ENCODE results near the gene TMEM205. TPM values are rescaled to one million over a fixed set of nuclear protein-coding genes. Genes with fewer than 3 reads are reported as not detected.

The TMEM205 gene
- total and polyA plus RNA-seq, 2 of the 13 experiments (the other 11 are each of a cell fraction or from before 2014, with no cell fraction given) = 45.5 to 98.7 TPM

- TF ChIP-seq ZFP36L1 (CRISPR knock-in tag; IDR thresholded peaks at IDR 0.05) = no peak
- TF ChIP-seq ZIK1 (CRISPR knock-in tag; IDR thresholded peaks at IDR 0.05; ENCODE audit: borderline replicate concordance, low read depth) = no peak
- TF ChIP-seq MBNL3 (CRISPR knock-in tag; conservative IDR thresholded peaks at IDR 0.05) = no peak
- TF ChIP-seq XBP1 (CRISPR knock-in tag; IDR thresholded peaks at IDR 0.05) = no peak
- TF ChIP-seq NFATC3 (CRISPR knock-in tag; IDR thresholded peaks at IDR 0.05) = no peak
- no peak for TF ChIP-seq ZNF674 (CRISPR knock-in tag; IDR thresholded peaks at IDR 0.05; ENCODE audit: low read depth)
- 0 out of 2 replicates have a peak, but pooled peaks have one; percentile 26 for TF ChIP-seq ZMAT3 (CRISPR knock-in tag; conservative IDR thresholded peaks at IDR 0.05)
- TF ChIP-seq ZSCAN20 (CRISPR knock-in tag; IDR thresholded peaks at IDR 0.05; ENCODE audit: borderline replicate concordance) = no peak
- TF ChIP-seq TRIM22 (IDR thresholded peaks at IDR 0.05) = no peak
- no peak; the same call in 1 of the 2 replicates for TF ChIP-seq NCOR1 (IDR thresholded peaks at IDR 0.05; ENCODE audit: borderline replicate concordance, low read length)
- no peak for TF ChIP-seq SNAI1 (CRISPR knock-in tag; IDR thresholded peaks at IDR 0.05; ENCODE audit: borderline replicate concordance)
- no peak for TF ChIP-seq KAT2B (IDR thresholded peaks at IDR 0.05; ENCODE audit: borderline replicate concordance, low read depth, low read length)
- TF ChIP-seq ZNF781 (CRISPR knock-in tag; IDR thresholded peaks at IDR 0.05; ENCODE audit: borderline replicate concordance, not compliant biosample characterization) = no peak
- TF ChIP-seq FOXP1 (IDR thresholded peaks at IDR 0.05) = no peak
- TF ChIP-seq FOXP1 (CRISPR knock-in tag; IDR thresholded peaks at IDR 0.05) = no peak
- TF ChIP-seq ZNF549 (CRISPR knock-in tag; IDR thresholded peaks at IDR 0.05) = no peak
- TF ChIP-seq SP4 (CRISPR knock-in tag; IDR thresholded peaks at IDR 0.05) = peak; percentile 97
- no peak for TF ChIP-seq GABPA (IDR thresholded peaks at IDR 0.05; ENCODE audit: low read depth, low read length)
- peak; percentile 35; the same call in 1 of the 2 replicates for TF ChIP-seq GABPA (CRISPR knock-in tag; IDR thresholded peaks at IDR 0.05; ENCODE audit: low read depth)
- TF ChIP-seq, protein P1, sequence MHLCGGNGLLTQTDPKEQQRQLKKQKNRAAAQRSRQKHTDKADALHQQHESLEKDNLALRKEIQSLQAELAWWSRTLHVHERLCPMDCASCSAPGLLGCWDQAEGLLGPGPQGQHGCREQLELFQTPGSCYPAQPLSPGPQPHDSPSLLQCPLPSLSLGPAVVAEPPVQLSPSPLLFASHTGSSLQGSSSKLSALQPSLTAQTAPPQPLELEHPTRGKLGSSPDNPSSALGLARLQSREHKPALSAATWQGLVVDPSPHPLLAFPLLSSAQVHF (CRISPR knock-in tag; IDR thresholded peaks at IDR 0.05) = no peak
- TF ChIP-seq GTF3A (CRISPR knock-in tag; conservative IDR thresholded peaks at IDR 0.05) = no peak
- TF ChIP-seq ELF3 (CRISPR knock-in tag; IDR thresholded peaks at IDR 0.05) = peak; percentile 64
- no peak; the same call in 1 of the 2 replicates for TF ChIP-seq BRF2 (CRISPR knock-in tag; IDR thresholded peaks at IDR 0.05)
- TF ChIP-seq RFXAP (CRISPR knock-in tag; IDR thresholded peaks at IDR 0.05; ENCODE audit: borderline replicate concordance) = no peak
- no peak for TF ChIP-seq ZNF275 (CRISPR knock-in tag; IDR thresholded peaks at IDR 0.05; ENCODE audit: borderline replicate concordance)
- TF ChIP-seq KLF6 (CRISPR knock-in tag; IDR thresholded peaks at IDR 0.05) = peak; percentile 57; the same call in 1 of the 2 replicates
- peak; percentile 27; the same call in 1 of the 2 replicates for TF ChIP-seq SMC3 (IDR thresholded peaks at IDR 0.05; ENCODE audit: low read length)
- 0 out of 2 replicates have a peak, but pooled peaks have one; percentile 56 for TF ChIP-seq TGIF2 (CRISPR knock-in tag; IDR thresholded peaks at IDR 0.05)
Measured at GRCh38 chr19:11380653-11381537, 34.8 kb upstream of the TMEM205 start (continued).
